Right kidney (tissue), 1 donor: ENCODE measurements around the gene TPGS1.

ENCODE experiments used
- DNase-seq: peaks from one replicate; pipeline ENCODE4 v3.0.0-alpha.2; 2016

The TPGS1 gene

GRCh38 chr19:514166-514663 is 6.9 kb downstream of the TPGS1 start:
- DNase-seq, result no peak

GRCh38 chr19:517721-518597 is 10.7 kb downstream of the TPGS1 start:
- no peak for DNase-seq

- DNase-seq, result peak; percentile 84
Observed at GRCh38 chr19:518598-519231, 11.4 kb downstream of the TPGS1 start.

- no peak for DNase-seq
Observed at GRCh38 chr19:519449-519865, 12.2 kb downstream of the TPGS1 start.

GRCh38 chr19:522726-523125 is 15.4 kb downstream of the TPGS1 start:
- DNase-seq, result no peak

- DNase-seq, result no peak
Observed at GRCh38 chr19:524062-524674, 16.9 kb downstream of the TPGS1 start.

- DNase-seq, result no peak
Observed at GRCh38 chr19:525029-525428, 17.7 kb downstream of the TPGS1 start.

- DNase-seq, result no peak
Observed at GRCh38 chr19:525857-526419, 18.6 kb downstream of the TPGS1 start.

GRCh38 chr19:530134-531008 is 23.1 kb downstream of the TPGS1 start:
- DNase-seq, result no peak

- peak; percentile 98 for DNase-seq
Observed at GRCh38 chr19:531009-531752, 23.9 kb downstream of the TPGS1 start.

GRCh38 chr19:531753-532560 is 24.7 kb downstream of the TPGS1 start, which contains the start of gene CDC34:
Gene CDC34 (plus strand): TSS chr19:531760. CDS start chr19:531932, 172 bp downstream.
- peak; percentile 70 for DNase-seq

GRCh38 chr19:532561-533363 is 25.5 kb downstream of the TPGS1 start:
- peak; percentile 80 for DNase-seq

- no peak for DNase-seq
Observed at GRCh38 chr19:533364-534058, 26.2 kb downstream of the TPGS1 start.

GRCh38 chr19:534088-534487 is 26.8 kb downstream of the TPGS1 start:
- no peak for DNase-seq

- no peak for DNase-seq
Observed at GRCh38 chr19:535017-535835, 27.9 kb downstream of the TPGS1 start.

GRCh38 chr19:536031-536880 is 29.0 kb downstream of the TPGS1 start:
- DNase-seq, result no peak
